ENCODE results near the gene INCA1.

The INCA1 gene

GRCh38 chr17:4939546-4939795, 57.9 kb downstream of the INCA1 start:
- TF ChIP-seq, protein P1, sequence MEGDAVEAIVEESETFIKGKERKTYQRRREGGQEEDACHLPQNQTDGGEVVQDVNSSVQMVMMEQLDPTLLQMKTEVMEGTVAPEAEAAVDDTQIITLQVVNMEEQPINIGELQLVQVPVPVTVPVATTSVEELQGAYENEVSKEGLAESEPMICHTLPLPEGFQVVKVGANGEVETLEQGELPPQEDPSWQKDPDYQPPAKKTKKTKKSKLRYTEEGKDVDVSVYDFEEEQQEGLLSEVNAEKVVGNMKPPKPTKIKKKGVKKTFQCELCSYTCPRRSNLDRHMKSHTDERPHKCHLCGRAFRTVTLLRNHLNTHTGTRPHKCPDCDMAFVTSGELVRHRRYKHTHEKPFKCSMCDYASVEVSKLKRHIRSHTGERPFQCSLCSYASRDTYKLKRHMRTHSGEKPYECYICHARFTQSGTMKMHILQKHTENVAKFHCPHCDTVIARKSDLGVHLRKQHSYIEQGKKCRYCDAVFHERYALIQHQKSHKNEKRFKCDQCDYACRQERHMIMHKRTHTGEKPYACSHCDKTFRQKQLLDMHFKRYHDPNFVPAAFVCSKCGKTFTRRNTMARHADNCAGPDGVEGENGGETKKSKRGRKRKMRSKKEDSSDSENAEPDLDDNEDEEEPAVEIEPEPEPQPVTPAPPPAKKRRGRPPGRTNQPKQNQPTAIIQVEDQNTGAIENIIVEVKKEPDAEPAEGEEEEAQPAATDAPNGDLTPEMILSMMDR (IDR thresholded peaks at IDR 0.05; ENCODE audit: low read depth, low read length): no peak
- no peak for DNase-seq (ENCODE audit: extremely low read depth, low read depth)

DNA sequence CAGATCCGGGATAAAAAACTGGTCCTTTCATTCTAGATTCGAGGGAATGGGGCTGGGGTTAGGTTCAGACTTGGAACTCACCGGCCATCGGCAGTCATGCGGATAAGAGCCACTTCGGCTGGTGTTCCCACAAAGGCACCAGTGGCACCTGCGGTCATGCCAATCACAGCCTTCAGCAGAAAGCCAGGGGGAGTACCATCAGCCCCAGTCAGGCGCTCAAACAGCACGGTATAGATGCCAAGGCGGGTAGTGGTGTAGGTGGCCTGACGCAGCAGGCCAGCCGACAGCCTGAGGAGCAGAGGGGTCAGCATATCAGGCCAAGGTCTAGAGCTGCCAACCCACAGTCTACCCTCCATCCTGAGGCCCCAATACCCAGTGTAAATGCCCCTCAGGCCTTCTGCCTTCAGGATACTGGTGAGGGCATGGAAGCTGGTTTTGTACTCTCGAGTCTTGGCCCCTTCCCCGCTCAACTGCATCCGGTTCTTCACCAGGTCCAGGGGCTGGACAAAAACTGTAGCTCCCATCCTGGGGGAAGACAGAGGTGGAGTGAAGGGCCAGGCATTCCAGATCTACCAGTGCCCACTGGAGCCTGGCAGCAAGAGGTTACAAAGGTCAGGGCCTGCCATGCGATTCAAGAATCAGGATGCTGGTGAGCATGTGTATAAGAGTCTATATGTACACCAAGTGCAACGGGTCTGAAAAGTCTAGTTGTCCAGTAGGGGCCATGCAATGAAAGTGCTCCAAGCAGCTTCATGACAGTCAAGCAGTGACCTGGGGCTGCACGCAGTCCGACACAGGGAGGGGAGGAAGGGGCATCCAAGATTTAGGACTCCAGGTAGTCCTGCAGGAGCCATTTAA, 58.4 kb downstream of the INCA1 start:
- TF ChIP-seq, protein P1 (IDR thresholded peaks at IDR 0.05; ENCODE audit: low read depth, low read length): no peak
- DNase-seq (ENCODE audit: extremely low read depth, low read depth): no peak
